ENCODE data around the gene IGSF1.

Gene IGSF1

GRCh38 chrX:131288738-131289511 lies at the start of gene IGSF1:
Gene IGSF1 (minus strand): TSS chrX:131289306. CDS start chrX:131286674, 2,632 bp downstream.
- no peak for DNase-seq (ENCODE audit: low spot score)

- DNase-seq (ENCODE audit: low spot score) = no peak
Measured at GRCh38 chrX:131332331-131332730, 43.2 kb upstream of the IGSF1 start.

GRCh38 chrX:131331152-131331551 lies 42.0 kb upstream of the IGSF1 start:
- no peak for DNase-seq (ENCODE audit: low spot score)

GRCh38 chrX:131330735-131331134 lies 41.6 kb upstream of the IGSF1 start:
- DNase-seq (ENCODE audit: low spot score) = no peak

- no peak for DNase-seq (ENCODE audit: low spot score)
Measured at GRCh38 chrX:131322651-131323050, 33.5 kb upstream of the IGSF1 start.

- no peak for DNase-seq (ENCODE audit: low spot score)
Measured at GRCh38 chrX:131317326-131317725, 28.2 kb upstream of the IGSF1 start.

- no peak for DNase-seq (ENCODE audit: low spot score)
Measured at GRCh38 chrX:131316260-131316659, 27.2 kb upstream of the IGSF1 start.

- DNase-seq (ENCODE audit: low spot score) = no peak
Measured at GRCh38 chrX:131308980-131309379, 19.9 kb upstream of the IGSF1 start.

GRCh38 chrX:131306601-131307000 lies 17.5 kb upstream of the IGSF1 start:
- no peak for DNase-seq (ENCODE audit: low spot score)

- no peak for DNase-seq (ENCODE audit: low spot score)
Measured at GRCh38 chrX:131305926-131306325, 16.8 kb upstream of the IGSF1 start.

- no peak for DNase-seq (ENCODE audit: low spot score)
Measured at GRCh38 chrX:131302701-131303100, 13.6 kb upstream of the IGSF1 start.

GRCh38 chrX:131301155-131301554 lies 12.0 kb upstream of the IGSF1 start:
- DNase-seq (ENCODE audit: low spot score) = no peak

GRCh38 chrX:131298846-131299245 lies 9.7 kb upstream of the IGSF1 start:
- DNase-seq (ENCODE audit: low spot score) = no peak

GRCh38 chrX:131298036-131298435 lies 8.9 kb upstream of the IGSF1 start:
- no peak for DNase-seq (ENCODE audit: low spot score)

GRCh38 chrX:131289527-131289926 lies 421 bp upstream of the IGSF1 start:
- no peak for DNase-seq (ENCODE audit: low spot score)

GRCh38 chrX:131288188-131288587 lies 918 bp downstream of the IGSF1 start:
- DNase-seq (ENCODE audit: low spot score) = no peak

- DNase-seq (ENCODE audit: low spot score) = no peak
Measured at GRCh38 chrX:131287560-131288179, 1.4 kb downstream of the IGSF1 start.

GRCh38 chrX:131279617-131280016 lies 9.5 kb downstream of the IGSF1 start:
- DNase-seq (ENCODE audit: low spot score) = no peak

- DNase-seq (ENCODE audit: low spot score) = no peak
Measured at GRCh38 chrX:131279197-131279596, 9.9 kb downstream of the IGSF1 start.

GRCh38 chrX:131277543-131278136 lies 11.5 kb downstream of the IGSF1 start:
- no peak for DNase-seq (ENCODE audit: low spot score)

GRCh38 chrX:131273011-131273410 lies 16.1 kb downstream of the IGSF1 start:
- no peak for DNase-seq (ENCODE audit: low spot score)

GRCh38 chrX:131271826-131272225 lies 17.3 kb downstream of the IGSF1 start:
- no peak for DNase-seq (ENCODE audit: low spot score)

- DNase-seq (ENCODE audit: low spot score) = no peak
Measured at GRCh38 chrX:131271274-131271673, 17.8 kb downstream of the IGSF1 start.
